ES-I3 (cell line): Measurements from ENCODE around the gene PEPD.

Experiments
- H3K36me3 ChIP-seq: 2 replicates; pipeline ENCODE4 v1.6.1; 2013; ENCODE audit warnings: mild to moderate bottlenecking, low read length, control low read depth, moderate library complexity; ENCODE audit not compliant: insufficient read depth
- H3K4me1 ChIP-seq: 2 replicates; pipeline ENCODE4 v1.6.1; 2013; ENCODE audit warnings: mild to moderate bottlenecking, control low read depth, low read length; ENCODE audit not compliant: insufficient read depth
- H3K9ac ChIP-seq: 2 replicates; pipeline ENCODE4 v1.6.1; 2013; ENCODE audit warnings: low read depth, mild to moderate bottlenecking, low read length, moderate library complexity
- H3K9me3 ChIP-seq: 2 replicates; pipeline ENCODE4 v1.6.1; 2013; ENCODE audit warnings: mild to moderate bottlenecking, low read length, moderate library complexity; ENCODE audit not compliant: control insufficient read depth, insufficient read depth

The PEPD gene

DNA sequence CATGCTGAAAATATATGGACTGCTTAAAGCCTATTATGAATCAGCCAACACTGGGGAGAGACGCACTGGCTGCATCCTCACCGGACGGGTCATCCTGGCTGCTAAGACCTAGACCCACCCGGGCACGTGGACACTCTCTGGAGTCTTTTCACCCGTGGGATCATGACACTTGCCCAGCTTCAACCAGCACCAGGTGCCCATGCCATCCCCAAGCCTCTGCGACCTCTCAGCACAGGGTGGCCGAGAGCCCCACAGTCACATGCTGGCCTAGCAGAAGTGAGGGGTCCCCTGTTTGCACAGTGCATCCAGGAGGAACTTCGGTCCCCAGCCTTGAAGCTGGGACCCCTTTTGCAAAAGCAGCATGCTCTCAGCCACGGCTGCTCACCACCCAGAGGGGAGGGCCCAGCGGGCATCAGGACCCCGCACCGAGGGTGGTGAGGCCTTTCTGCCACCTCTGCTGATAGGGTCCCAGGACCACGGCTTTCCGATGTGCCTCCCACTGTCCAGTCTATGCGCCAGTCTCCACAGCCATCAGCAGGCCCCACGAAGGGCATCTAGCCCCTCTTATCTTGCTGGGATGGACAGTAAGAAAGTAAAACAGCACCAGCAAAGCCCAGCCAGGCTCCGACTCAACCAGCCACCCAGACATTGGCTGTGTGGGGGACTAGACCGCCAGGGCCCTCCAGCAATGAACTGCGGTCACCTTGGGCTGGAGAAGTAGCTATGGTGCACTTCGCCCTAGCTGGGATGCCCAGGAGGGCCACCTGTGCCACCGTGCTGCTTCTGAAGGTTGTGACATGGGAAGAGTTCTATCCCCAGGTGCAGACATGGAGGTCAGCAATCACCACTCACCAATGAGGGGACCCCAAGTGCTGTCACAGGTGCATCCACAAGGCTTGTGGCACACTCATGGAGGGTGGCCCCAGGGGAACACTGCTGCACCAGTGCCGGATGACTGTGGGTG, 75.0 kb downstream of the PEPD start:
- Histone ChIP-seq H3K9ac (no peak overlapping the region), H3K4me1 (no peaks in the 10 kb centered on the region), H3K9me3 (no peaks in the 10 kb centered on the region), H3K36me3 (no peaks in the 10 kb centered on the region; the same call in none of the 2 replicates)

DNA sequence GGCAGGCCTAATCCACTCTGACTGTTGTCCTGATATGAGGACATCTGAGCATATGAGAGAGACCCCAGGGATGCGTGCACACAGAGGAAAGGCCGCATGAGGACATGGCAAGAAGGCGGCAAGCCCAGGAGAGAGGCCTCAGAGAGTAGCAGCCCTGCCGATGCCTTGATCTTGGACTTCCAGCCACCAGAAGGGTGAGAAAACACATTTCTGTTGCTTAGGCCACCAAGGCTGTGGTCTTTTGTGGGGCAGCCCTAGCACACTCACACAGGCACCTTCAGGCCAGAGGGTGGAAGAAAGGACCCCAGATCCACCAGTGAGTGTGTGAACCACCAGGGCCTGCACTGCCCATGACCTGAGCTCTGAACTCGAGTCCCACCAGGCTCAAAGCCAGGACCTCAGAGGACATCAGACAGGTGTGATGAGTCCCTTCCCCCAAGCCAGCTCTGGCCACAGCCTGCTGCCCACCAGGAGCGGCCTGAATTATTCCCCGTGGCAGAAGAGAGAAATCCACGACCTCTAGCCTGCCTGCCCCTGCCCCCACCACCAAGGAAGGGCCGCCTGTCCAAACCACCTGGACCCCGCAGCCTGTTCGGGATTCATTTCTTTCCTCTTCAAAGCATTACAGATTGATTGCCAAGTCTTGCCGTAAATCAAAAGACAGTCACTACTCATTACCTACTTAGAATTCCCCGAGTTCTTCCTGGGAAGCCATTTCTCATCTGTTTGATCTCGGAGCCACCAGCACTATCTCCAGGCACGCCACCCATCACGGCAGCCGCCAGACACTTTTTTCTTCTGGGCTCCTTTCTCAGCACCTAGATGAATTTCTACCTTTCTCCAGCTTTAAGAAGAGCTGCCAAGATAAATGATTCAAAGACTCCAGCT, 75.9 kb downstream of the PEPD start:
- no peaks in the 10 kb centered on the region for H3K4me1 ChIP-seq
- H3K9me3 ChIP-seq, result no peaks in the 10 kb centered on the region
- H3K9ac ChIP-seq, result no peak overlapping the region
- H3K36me3 ChIP-seq, result no peaks in the 10 kb centered on the region; the same call in none of the 2 replicates

DNA sequence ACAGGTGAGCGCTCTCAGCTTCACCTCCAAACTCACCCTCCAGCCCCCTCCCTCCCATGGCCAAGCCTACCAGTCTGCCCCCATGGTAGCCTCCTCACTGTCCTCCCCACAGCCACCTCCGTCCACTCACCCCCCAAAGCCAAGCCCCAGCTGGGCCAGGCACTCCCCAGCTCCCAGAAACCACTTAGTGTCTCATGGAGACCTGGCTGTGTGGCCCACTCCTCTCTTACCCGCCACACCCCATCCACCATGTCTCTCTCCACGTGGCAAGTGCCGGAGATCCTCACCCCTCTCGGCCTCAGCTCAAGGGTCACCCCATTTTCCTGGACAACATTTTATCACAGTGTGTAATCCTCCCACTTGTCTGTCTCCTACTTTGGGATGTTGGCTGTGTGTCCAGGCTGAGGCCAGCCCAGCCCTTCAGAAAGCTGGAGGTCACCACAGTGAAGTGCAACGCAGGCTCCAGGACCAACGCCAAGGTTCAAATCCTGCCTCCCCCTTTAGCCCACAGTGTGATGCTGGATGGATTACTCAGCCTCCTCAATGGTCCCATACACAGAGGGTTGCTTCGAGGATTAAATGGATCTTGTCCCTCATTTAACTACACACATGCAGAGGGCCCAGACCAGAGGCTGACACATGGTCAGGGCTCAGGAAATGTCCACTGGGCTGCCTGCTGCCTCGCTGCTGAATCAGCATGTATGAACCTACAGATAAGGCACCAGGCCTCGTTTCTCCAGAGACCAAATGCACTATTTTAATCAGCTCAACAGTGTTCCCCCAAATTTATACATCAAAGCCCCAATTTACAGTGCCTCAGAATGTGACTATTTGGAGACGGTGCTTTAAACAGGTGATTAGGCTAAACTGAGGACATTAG, 76.8 kb downstream of the PEPD start:
- no peaks in the 10 kb centered on the region for H3K9me3 ChIP-seq
- no peaks in the 10 kb centered on the region for H3K4me1 ChIP-seq
- H3K36me3 ChIP-seq, result no peaks in the 10 kb centered on the region; the same call in none of the 2 replicates
- H3K9ac ChIP-seq, result no peak overlapping the region

DNA sequence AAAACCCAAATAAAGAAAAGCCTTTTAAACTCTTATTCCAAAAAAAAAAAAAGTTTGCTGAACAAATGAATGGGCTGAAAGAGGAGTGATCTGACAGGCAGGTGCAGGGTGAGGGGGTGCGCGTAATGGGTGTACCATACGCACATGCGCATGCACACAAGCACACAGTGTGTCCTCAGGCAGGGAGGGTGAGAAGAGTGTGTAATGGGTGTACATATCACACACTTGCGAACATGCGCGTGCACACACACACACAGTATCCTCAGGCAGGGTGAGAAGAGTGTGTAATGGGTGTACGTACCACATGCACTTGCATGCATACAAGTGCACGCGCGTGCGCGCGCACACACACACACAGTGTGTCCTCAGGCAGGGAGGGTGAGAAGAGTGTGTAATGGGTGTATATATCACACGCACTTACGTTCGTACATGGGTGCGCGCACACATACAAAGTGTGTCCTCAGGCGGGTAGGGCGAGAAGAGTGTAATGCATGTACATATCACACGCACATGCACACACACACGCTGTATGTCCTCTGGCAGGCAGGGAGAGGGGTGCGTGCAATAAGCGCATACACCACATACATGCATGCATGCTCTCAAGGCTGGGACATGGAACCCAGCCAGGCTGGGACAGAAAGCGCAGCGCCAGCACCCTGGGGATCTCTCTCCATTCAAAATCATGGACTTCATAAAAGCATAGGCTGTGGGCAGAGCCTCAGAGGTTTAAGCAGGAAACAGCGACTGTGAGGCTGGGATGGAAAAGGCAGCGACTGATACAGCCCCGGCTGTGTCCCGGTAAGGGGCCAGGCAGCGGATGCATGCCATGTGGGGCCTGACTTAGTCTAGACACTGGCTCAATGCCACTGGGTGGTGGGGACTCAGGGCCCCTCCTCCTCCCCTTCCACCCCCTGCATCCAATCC, 77.7 kb downstream of the PEPD start:
- no peaks in the 10 kb centered on the region; the same call in none of the 2 replicates for H3K36me3 ChIP-seq
- H3K4me1 ChIP-seq, result no peaks in the 10 kb centered on the region
- H3K9ac ChIP-seq, result no peak overlapping the region
- no peaks in the 10 kb centered on the region for H3K9me3 ChIP-seq

DNA sequence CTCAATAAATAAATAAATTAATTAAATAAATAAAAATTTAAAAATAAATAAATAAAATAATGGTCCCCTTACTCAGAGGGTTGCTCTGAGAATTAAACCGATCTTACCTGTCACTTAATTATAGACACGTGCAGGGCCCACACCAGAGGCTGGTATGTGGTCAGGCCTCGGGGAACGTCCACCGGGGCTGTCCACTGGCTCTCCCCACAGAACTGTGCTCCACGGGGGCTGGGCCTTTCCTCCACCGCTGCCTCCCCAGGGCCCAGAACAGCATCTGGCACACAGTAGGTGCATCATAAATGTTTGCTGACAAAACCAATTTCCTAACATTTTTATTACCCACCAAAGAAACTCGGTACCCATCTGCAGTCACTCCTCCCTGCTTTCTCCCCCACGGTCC, 78.9 kb downstream of the PEPD start:
- H3K4me1 ChIP-seq, result no peaks in the 10 kb centered on the region
- no peaks in the 10 kb centered on the region; the same call in none of the 2 replicates for H3K36me3 ChIP-seq
- H3K9me3 ChIP-seq, result no peaks in the 10 kb centered on the region
- no peak overlapping the region for H3K9ac ChIP-seq

DNA sequence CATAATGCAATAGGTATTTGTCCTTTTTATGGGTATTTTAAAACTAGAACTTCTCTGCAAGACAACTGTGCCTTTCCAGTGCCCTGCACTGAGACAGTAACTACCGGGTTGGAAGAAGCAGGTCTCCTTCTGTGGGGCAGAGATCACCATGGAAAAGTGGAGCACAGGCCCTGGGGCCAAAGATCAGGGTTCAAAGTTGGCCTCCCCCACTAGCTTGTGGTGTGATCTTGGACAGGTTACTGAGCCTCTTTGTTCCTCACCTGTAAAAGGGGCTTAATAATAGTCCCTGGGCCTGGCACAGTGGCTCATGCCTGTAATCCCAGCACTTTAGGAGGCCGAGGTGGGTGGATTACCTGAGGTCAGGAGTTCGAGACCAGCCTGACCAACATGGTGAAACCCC, 79.8 kb downstream of the PEPD start:
- Histone ChIP-seq H3K36me3 (no peaks in the 10 kb centered on the region; the same call in none of the 2 replicates), H3K9me3 (no peaks in the 10 kb centered on the region), H3K9ac (no peak overlapping the region), H3K4me1 (no peaks in the 10 kb centered on the region)

DNA sequence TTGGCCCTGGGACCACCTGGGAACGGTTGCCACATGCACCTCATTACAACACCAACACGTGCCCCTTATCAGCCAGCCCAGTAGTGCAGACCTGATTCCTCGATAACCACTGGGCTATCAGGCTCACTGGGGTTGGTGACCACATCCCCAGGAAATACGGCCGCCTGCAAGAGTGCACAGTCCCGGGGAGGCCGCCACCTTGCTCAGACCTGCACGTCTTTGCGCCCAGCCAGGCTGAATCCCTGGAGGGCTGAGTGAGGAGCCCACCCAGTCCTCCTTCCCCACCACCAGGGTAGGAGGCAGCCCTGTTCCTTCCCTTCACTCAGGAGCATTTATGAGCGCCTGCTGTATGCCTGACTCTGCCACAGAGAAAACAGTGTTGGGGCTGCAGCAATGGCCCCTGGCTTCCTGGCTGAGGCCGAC, 80.3 kb downstream of the PEPD start:
- Histone ChIP-seq H3K9me3 (no peaks in the 10 kb centered on the region), H3K4me1 (no peaks in the 10 kb centered on the region), H3K9ac (no peak overlapping the region), H3K36me3 (no peaks in the 10 kb centered on the region; the same call in none of the 2 replicates)

DNA sequence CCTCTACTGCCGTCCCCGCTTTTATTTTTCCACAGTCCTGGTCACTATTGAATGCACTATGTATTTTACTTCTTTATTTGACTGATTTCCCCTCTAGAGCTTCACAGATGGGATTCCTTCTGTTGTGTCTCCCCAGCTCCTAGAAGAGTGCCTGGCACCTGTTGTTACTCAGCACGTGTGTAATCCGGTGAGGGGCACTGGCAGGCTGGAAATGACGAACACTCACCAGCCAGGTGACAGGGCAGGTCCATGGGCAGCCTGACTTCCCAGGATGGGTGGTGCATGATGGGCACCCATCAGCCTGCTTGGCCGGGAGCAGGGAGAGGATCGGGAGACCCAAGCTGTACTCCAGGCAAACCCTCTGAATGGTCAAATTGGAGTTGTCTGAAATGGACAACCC, 80.9 kb downstream of the PEPD start:
- no peaks in the 10 kb centered on the region for H3K4me1 ChIP-seq
- no peaks in the 10 kb centered on the region for H3K9me3 ChIP-seq
- no peak overlapping the region for H3K9ac ChIP-seq
- no peaks in the 10 kb centered on the region; the same call in none of the 2 replicates for H3K36me3 ChIP-seq

DNA sequence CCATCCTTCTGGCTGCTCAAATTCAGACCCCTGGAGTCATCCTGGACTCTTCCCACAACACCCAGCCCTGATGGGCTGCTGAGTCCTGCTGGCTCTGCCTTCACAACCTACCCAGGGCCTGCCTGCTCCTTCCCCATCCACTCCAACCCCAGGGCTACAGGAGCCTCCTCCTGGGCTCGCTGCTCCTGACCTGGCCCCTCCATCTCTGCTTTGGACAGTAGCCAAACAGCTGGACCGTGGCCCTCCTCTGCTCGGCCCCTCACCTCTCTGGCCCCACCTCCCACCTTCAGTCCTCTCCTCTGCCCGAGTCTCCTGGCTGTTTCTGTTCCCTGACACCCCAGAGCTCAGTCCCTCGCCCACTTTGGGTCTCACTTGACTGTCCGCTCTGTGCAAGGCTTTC, 81.3 kb downstream of the PEPD start:
- Histone ChIP-seq H3K9ac (no peak overlapping the region), H3K36me3 (no peaks in the 10 kb centered on the region; the same call in none of the 2 replicates), H3K4me1 (peaks cover 4% of the 10 kb centered on the region; the same call in 1 of the 2 replicates), H3K9me3 (no peaks in the 10 kb centered on the region)

DNA sequence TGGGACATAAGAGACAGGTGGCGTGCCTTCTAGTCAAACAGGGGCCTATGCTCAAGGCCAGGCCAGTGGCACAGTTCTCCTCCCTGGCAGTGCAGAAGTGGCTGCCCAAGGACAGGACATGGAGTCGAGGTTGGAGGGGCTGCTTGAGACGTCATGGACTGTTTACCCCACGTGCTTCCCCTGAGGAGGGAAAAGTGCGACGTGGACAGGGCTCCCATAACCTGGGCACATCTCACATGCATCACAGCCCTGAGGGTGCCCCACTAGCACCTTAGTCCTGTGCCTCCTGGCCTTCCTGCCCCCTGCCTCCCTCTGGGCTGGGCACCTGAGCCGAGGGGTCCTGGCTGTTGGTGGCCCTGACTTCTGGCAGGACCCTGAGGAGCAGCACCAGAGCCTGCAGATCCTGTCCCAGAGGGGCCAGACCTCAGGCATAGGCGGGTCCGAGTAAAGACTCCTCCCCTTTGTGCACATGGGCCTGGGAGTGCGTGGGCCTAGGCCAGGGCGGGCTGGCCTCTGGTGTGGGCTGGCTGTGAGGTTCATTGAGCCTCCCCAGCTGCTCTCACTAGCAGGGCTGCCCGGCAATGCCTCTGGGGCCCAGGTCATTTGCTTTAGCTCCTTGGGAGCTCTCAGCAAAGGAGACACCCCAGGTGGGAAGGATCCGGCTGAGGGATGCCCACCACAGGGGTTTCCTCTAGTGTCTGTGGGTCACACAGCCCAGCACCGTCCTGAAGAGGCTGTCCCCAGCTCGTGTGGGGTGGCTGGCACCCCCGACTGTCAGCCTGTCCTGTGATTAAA, 82.4 kb downstream of the PEPD start:
- Histone ChIP-seq H3K9me3 (no peaks in the 10 kb centered on the region), H3K36me3 (no peaks in the 10 kb centered on the region; the same call in none of the 2 replicates), H3K4me1 (peaks cover 11% of the 10 kb centered on the region; the same call in 1 of the 2 replicates), H3K9ac (no peak overlapping the region)

DNA sequence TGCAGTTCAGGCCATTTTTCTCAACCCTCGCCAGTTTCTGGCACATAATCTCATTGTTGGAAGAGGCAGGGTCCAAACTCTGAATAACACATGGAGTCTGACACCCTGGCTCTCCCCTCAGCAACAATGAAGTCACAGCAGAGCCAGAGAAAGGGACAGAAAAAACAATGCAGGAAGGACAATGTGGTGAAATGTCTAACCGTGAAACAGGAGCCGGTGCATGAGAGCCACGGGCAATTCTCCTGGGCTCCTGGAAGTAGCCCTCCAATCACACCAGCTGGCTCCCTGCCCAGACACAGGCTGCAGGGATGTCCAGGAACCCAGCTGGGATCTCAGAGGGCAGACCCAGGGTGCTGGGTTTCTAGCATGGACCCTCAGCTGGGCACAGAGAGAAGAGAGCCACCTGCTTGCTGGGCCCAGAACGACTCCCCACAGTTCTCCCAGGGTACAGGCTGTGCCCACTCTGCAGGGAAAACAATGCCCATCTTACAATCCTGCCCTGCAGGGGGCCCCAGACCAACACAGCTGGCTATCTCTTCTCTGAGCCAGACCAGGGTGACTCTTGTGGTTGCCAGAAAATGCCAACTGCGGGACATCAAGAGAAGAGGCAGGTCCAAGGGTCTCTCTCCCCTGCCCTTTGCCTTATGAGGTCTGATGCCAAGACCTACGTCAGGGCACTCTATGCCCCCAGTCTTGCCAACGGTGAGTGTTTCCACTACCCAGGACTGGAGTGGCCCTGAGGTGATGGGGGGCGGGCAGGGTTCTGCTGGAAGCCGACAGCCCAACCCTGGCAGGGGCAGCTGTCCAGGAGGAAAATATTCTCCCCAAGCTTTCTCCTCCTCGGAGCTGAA, 83.5 kb downstream of the PEPD start:
- Histone ChIP-seq H3K4me1 (peaks cover 11% of the 10 kb centered on the region), H3K9ac (no peak overlapping the region)

More for the DNA sequence above, 83.5 kb downstream of the PEPD start:
- Histone ChIP-seq H3K36me3 (no peaks in the 10 kb centered on the region; the same call in 1 of the 2 replicates), H3K9me3 (no peaks in the 10 kb centered on the region)
